GM18909 (cell line): ENCODE measurements around the gene RGS3.

Experiments
- ATAC-seq: cut with Tn5 transposase; IDR thresholded peaks from one replicate; pipeline ENCODE4 v1.9.1; 2021; ENCODE audit warnings: mild to moderate bottlenecking; ENCODE audit not compliant: unreplicated experiment, poor library complexity

RGS3 gene

DNA sequence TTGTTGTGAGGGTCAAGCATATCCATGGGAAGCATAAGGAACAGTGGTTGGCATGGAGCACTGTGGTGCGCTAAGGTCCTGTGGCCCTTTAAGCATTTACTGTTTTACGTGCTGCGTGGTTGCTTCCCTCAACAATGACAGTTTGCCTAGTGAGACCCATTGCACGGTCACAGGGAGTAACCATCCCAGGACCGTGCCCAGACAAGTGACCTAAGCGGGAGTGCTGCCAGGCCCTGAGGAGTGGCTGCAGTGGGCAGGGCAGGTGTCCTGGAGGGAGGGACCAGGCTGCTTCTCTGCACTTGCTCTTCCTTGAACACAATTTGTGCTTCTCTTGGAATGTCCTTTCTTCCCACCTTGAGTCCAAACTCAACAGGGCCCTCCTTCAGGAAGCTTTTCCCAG lies 64.6 kb downstream of the RGS3 start:
- no peak for ATAC-seq

- no peak for ATAC-seq
Observed at GRCh38 chr9:113528811-113529210, 65.3 kb downstream of the RGS3 start.

- no peak for ATAC-seq
Observed at GRCh38 chr9:113529336-113530009, 65.9 kb downstream of the RGS3 start.

DNA sequence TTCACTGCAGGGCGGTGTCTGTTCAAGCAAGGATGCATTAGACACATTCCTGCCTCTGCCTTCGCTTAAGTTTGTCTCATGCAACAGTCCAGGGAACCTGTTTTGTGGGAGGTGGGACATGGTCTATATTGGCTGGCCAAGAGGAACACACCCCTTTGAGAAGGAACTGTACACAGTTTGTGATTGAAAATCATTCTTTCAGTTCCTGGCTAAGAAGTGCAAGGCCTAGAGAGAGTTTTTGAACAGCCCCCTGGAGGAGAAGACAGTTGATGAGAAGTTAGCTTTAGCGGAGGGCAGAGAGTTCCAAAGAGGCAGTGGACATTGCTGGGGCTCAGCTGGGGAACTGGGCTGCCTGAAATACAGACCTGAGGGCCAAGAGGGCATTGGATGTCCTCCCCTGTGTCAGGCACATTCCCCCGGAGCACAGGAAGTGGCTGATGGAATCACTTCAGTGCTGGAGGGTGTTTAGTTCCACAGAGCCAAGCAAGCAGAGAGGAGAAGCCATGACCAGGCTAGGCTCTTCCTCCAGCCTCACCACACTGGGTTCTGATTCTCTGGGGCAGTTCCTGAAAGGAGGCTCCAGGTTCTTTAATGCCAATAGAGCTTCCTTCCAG lies 66.6 kb downstream of the RGS3 start:
- no peak for ATAC-seq

GRCh38 chr9:113530942-113531341 lies 67.4 kb downstream of the RGS3 start:
- no peak for ATAC-seq

DNA sequence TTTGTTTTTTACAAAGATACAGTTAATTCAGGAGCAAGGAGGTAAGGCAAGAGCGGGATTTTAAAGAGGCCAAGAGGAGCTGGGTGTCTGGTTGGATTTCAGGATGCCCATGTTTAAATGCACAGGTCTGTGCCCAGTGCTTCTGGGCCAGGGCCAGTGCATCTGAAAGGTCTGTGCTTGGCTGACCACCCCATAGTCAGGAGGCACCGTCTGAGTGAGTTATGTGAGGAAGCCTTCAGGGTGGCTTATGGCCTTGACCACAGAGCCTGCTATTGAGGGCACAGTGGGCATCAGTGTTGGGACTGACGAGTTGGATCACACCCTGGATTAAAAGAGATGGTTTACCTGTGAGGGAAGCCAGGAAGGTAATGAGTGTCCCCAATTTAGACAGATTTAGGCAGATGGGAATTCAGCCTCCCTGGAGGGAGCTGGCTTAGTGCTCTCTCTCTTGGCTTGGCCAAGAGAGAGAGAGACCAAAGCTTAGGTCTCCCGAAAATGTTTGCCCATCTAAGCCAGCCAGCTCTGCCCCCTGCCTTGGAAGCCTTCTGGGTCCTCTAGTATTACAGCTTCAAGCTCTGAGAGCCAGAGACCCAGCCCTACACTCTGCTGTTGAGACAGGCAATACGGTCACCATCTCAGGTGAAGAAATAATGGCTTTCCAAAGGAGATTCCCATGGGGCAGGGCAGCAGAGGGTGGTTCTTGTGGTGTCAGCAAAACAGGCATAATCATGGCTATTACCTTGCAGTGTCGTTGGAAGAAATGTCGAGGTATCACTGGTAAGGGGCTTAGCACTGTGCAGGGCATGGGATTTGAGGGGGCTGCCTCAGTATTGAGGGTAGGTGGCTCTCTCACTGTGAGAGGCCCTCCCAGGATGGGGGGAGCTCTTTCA lies 68.6 kb downstream of the RGS3 start:
- ATAC-seq: no peak

- no peak for ATAC-seq
Observed at GRCh38 chr9:113532809-113533190, 69.3 kb downstream of the RGS3 start.

DNA sequence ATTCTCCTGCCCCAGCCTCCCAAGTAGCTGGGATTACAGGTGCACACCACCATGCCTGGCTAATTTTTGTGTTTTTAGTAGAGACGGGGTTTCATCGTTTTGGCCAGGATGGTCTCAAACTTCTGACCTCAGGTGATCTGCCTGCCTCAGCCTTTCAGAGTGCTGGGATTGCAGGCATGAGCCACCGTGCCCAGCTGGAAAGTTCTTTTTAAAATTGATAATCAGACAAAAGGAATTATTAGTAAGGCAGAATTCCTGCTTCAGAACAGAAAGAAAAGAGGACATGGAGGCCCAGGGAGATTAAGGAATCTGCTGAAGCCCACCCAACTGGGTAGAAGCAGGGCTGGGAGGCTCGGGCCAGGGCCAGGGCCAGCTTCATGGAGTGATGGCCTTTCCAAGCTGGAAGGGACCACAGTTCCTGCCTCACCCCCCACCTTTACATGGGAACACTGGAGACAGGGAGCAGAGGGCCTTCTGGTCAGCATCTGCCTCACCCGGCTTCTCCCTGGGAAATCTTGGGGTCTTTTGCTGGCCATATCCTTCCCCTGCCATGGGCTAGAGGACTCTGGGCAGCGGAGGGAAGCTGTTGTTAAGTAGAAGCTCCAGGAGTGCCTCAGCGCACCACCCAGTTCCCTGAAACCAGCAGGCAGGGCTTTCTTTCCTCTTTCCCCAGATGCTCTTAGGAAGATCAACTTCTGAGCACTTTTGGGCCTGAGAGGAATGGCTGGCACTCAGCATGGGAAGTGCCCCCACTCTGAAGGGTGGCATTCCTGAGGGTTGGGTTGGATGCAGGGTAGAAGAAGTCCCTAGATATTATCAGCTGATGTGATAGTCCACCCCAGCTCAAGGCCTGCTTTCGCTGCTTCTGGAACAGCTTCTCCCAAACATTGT lies 70.1 kb downstream of the RGS3 start:
- no peak for ATAC-seq

DNA sequence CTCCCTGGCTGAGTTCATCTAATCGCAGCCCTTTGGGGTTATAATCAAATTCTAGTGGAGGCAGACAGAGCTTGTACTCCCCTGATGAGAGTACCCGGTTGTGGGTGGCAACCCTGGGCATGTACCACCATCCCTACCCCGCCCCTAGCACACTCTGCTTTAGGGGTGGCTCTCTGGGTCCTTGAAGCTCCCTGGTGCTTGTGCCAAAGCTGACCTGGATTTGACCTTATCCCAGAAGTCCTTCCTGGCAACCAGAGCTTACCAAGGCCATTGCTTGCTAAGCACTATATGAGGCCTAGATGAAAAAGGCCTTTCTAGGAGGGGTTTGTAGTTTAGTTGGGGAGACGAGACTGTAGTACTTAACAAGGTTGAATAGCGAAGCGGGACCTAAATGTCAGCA lies 72.2 kb downstream of the RGS3 start:
- no peak for ATAC-seq

DNA sequence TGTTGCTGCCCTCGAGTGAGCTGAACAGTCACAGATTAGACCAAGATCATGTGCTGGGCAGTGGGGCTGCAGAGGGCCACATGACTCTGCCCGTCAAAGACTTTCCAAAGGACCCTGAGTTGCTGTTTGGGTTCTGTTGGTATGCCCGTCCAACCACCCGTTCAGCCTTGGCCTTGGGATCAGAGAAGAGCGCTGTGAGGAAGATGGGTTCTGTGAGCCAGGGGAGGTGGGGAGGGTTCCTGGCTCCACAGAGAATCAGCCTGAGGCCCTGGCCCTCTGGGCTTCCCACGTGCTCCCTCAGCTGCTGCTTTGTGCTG lies 72.6 kb downstream of the RGS3 start:
- ATAC-seq: no peak

GRCh38 chr9:113536483-113537228 lies 73.1 kb downstream of the RGS3 start:
- ATAC-seq: no peak

GRCh38 chr9:113537229-113537810 lies 73.8 kb downstream of the RGS3 start:
- no peak for ATAC-seq

DNA sequence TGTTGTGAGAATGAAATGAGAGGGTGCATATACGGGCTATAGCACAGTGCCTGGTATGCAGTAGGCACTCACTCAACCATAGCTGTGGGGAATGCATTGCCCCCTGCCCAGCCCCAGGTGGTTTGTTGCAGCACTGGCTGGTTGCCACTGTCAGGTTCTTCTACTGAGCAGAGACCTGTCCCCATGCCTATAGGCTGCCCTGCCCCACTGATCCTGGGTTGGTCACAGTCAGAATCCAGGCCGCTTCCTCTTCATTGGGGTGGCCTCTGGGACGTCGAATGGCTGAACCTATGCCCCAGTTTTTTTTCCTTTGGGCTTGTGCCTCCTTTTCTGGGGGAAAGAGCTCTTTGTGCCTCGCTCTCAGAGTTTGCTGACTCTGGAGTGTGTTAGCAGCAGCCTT lies 74.6 kb downstream of the RGS3 start:
- ATAC-seq: no peak

DNA sequence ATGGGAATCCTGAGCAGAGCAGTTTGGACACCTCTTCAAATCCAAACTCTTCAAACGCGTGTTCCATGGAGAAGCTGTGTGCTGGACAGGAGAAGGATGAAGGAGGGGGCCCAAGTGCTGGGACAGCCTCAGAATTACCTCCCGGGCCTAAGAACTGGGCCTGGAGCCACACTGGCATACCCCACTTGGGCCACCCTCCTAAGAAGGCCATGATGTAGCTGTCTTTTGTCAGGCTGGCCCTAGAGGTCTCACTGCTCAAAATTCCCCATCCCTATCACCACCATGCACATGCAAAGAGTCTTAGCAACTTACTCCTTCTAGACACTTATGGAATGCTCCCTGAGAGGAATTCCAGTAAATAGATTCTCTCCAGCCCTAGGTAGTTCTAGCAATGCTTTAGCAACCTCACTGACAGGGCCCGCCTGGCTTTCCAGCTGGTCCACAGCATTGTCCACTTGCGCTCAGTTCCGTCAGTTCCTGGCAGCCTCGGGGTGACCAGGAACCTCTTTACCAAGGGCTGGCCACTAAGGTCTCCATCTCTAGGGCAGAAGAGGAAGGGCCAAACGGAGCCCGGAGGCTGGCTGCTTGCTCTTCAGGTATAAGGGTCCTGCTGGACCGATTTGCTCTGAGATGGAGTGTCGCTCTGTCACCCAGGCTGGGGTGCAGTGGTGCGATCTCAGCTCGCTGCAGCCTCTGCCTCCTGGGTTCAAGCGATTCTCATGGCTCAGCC lies 75.3 kb downstream of the RGS3 start:
- no peak for ATAC-seq

DNA sequence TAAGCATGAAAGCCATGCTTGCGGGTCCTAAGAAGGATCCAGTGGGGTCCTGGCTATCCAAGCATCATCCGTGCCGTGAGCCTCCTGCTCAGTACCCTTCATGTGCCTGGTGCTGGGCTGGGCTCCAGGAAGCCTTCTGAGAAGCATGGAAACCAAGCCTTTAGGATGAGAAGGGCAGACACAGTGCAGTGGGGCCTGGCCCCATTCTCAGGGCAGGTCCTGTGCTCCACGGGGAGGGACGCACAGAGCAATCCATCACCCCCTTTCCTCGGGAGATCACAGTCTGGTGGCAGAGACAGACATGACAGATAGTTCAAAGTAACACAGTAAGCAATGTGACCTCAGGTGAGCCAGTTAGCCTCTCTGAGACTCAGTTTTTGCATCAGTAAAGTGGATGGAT lies 76.9 kb downstream of the RGS3 start:
- no peak for ATAC-seq

- ATAC-seq: no peak
Observed at GRCh38 chr9:113541019-113541900, 77.7 kb downstream of the RGS3 start.

GRCh38 chr9:113542006-113542405 lies 78.5 kb downstream of the RGS3 start:
- ATAC-seq: no peak

DNA sequence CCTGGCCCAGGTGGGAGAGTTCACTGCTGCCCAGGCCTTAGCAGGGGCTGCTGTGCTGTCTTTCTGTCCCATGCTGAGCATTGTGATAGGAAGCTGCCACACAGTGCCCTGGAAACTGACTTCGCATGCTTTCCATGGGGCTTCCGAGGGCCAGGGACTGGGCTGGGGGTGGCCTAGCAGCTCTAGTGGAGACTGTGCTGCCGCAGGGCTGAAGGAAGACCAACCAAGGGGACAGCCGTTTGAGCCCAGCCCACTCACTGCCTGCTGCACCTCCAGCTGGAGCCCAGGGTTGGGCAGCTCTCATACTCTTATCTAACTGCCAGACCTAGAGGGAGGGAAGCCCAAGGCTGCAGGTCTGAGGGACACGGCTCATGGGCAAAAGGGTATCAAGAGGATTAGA lies 79.2 kb downstream of the RGS3 start:
- ATAC-seq: no peak
